ENCODE data around the gene SPPL2B. TPM values are rescaled to one million over a fixed set of nuclear protein-coding genes. Genes with fewer than 3 reads are reported as not detected.

SPPL2B gene
- polyA plus RNA-seq, 3 donors: 5.7 to 64.9 (median 8.7) TPM

DNA sequence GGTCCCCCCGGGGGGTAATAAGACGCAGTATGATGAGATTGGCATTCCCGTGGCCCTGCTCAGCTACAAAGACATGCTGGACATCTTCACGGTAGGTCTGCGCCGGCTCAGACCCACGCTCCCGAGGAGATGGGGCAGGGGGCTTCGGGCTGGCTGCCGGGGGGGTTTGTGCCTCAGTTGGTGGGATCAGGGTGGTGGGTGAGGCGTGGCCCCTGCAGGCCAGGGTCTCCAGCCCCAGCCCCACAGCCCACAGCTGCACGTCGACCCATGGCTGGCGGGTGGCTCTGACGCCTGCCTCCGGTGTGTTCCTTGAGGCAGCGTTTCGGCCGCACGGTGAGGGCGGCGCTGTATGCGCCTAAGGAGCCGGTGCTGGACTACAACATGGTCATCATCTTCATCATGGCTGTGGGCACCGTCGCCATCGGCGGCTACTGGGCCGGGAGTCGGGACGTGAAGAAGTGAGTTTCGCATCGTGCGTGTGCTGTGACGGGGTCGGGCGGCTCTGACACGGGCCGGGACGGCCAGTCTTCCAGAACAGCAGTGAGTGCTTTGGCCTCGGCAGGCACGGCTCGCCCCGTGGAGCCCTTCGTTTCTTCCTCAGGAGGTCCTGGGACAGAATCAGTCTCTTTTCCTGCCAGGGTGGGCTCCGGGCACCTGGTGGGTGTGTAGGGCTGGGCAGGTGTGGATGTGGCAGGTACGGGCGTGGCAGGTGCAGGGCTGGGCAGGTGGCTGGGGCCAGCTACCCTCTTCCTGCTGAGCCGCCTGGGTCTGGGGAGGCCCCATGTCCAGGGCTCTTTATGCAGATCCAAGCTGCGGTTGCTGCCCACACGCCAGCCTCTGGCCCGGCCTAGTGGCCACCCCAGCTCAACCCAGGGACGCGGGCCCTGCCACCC lies 10.5 kb downstream of the SPPL2B start:
- H3K27ac ChIP-seq (ENCODE audit: low read depth in 1 of 2, low read length in 2 of 2): no peak overlapping the region
- no peak for DNase-seq
- H3K4me1 Mint-ChIP-seq: no peaks in the 10 kb centered on the region
- H3K9me3 Mint-ChIP-seq: peaks cover 0 to 6% (median 3%) of the 10 kb centered on the region in 7 donors
- H3K4me2 ChIP-seq (replicated peaks; ENCODE audit: extremely low read depth, low read length, poor library complexity, severe bottlenecking): no peak overlapping the region
- no peaks in the 10 kb centered on the region for H3K27me3 ChIP-seq (ENCODE audit: control insufficient read depth in 2 of 2, insufficient read depth in 2 of 2, low read length in 2 of 2)
- H3K9me3 ChIP-seq (replicated peaks in 1 of 2; ENCODE audit: control insufficient read depth in 1 of 2, insufficient read depth in 1 of 2, low read length in 2 of 2): peaks cover 0 to 7% of the 10 kb centered on the region in 2 donors
- peaks cover 28% of the 10 kb centered on the region for H4K20me1 ChIP-seq (ENCODE audit: insufficient read depth, low read length)
- H3K4me3 Mint-ChIP-seq: no peak overlapping the region
- H3K36me3 ChIP-seq (replicated peaks in 1 of 2; ENCODE audit: control insufficient read depth in 1 of 2, insufficient read depth in 2 of 2, low read length in 2 of 2): peaks cover 10 to 14% of the 10 kb centered on the region in 2 donors
- H3K27ac Mint-ChIP-seq: peak overlapping the region in 1 of 7 donors; percentile 35
- peaks cover 15% of the 10 kb centered on the region for H3K79me2 ChIP-seq (ENCODE audit: insufficient read depth, low read length)
- no peaks in the 10 kb centered on the region for H3K27me3 Mint-ChIP-seq (ENCODE audit: low read depth in 3 of 3)
- no peak overlapping the region for H2AFZ ChIP-seq (ENCODE audit: insufficient read depth, low read depth, low read length, poor library complexity, severe bottlenecking)
- no peak overlapping the region for H3K4me3 ChIP-seq (replicated peaks in 1 of 3; ENCODE audit: low read depth in 2 of 3, low read length in 3 of 3)
- 98% methylated on average over 50 of the region's 54 CpGs for WGBS (ENCODE audit: insufficient coverage)
- H3K36me3 Mint-ChIP-seq: peaks cover 14 to 44% of the 10 kb centered on the region in 2 donors
- intact Hi-C loops (cut with micrococcal nuclease): no loop called here
- TF ChIP-seq, protein P1, sequence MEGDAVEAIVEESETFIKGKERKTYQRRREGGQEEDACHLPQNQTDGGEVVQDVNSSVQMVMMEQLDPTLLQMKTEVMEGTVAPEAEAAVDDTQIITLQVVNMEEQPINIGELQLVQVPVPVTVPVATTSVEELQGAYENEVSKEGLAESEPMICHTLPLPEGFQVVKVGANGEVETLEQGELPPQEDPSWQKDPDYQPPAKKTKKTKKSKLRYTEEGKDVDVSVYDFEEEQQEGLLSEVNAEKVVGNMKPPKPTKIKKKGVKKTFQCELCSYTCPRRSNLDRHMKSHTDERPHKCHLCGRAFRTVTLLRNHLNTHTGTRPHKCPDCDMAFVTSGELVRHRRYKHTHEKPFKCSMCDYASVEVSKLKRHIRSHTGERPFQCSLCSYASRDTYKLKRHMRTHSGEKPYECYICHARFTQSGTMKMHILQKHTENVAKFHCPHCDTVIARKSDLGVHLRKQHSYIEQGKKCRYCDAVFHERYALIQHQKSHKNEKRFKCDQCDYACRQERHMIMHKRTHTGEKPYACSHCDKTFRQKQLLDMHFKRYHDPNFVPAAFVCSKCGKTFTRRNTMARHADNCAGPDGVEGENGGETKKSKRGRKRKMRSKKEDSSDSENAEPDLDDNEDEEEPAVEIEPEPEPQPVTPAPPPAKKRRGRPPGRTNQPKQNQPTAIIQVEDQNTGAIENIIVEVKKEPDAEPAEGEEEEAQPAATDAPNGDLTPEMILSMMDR (IDR thresholded peaks at IDR 0.05): no peak
- no peak overlapping the region for H3K9ac ChIP-seq (ENCODE audit: insufficient read depth, low read length, poor library complexity, severe bottlenecking)
- peaks cover 0 to under 1% of the 10 kb centered on the region in 2 donors for H3K4me1 ChIP-seq (ENCODE audit: control insufficient read depth in 1 of 2, insufficient read depth in 2 of 2, low read length in 2 of 2)

DNA sequence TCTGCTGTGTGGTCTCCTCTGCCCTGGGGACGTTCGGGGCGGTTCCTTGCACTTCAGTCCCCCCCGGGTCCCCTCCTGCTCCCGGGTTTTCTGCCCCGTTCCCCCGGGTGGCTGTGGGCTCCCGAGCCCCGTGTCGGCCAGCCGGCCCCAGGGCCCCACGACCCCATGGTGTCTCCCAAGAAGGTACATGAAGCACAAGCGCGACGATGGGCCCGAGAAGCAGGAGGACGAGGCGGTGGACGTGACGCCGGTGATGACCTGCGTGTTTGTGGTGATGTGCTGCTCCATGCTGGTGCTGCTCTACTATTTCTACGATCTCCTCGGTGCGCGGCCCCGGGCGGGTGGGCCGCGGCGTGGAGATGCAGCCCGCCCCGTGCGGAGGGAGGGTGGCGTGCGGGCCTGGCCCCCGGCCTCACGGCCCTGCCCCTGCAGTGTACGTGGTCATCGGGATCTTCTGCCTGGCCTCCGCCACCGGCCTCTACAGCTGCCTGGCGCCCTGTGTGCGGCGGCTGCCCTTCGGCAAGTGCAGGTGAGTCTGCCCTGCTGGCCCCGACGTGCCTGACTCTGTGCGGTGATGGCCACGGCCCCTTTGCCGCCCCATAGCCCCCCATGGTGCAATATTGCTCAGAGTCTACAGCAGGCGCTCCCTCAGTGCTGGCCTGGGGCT lies 11.3 kb downstream of the SPPL2B start:
- Histone ChIP-seq H3K27ac (ENCODE audit: low read depth in 1 of 2, low read length in 2 of 2) (no peak overlapping the region), H3K9ac (ENCODE audit: insufficient read depth, low read length, poor library complexity, severe bottlenecking) (no peak overlapping the region), H3K27me3 (ENCODE audit: control insufficient read depth in 2 of 2, insufficient read depth in 2 of 2, low read length in 2 of 2) (no peaks in the 10 kb centered on the region), H3K4me3 (replicated peaks in 1 of 3; ENCODE audit: low read depth in 2 of 3, low read length in 3 of 3) (no peak overlapping the region), H3K36me3 (replicated peaks in 1 of 2; ENCODE audit: control insufficient read depth in 1 of 2, insufficient read depth in 2 of 2, low read length in 2 of 2) (peaks cover 12 to 20% of the 10 kb centered on the region in 2 donors), H3K9me3 (replicated peaks in 1 of 2; ENCODE audit: control insufficient read depth in 1 of 2, insufficient read depth in 1 of 2, low read length in 2 of 2) (peaks cover 0 to 7% of the 10 kb centered on the region in 2 donors), H3K4me2 (replicated peaks; ENCODE audit: extremely low read depth, low read length, poor library complexity, severe bottlenecking) (no peak overlapping the region), H3K79me2 (ENCODE audit: insufficient read depth, low read length) (peaks cover 7% of the 10 kb centered on the region), H2AFZ (ENCODE audit: insufficient read depth, low read depth, low read length, poor library complexity, severe bottlenecking) (no peak overlapping the region), H4K20me1 (ENCODE audit: insufficient read depth, low read length) (peaks cover 20% of the 10 kb centered on the region), H3K4me1 (ENCODE audit: control insufficient read depth in 1 of 2, insufficient read depth in 2 of 2, low read length in 2 of 2) (no peaks in the 10 kb centered on the region)
- peaks cover 0 to 6% (median 3%) of the 10 kb centered on the region in 7 donors for H3K9me3 Mint-ChIP-seq
- H3K27me3 Mint-ChIP-seq (ENCODE audit: low read depth in 3 of 3): no peaks in the 10 kb centered on the region
- TF ChIP-seq, protein P1 (IDR thresholded peaks at IDR 0.05): no peak
- H3K4me1 Mint-ChIP-seq: no peaks in the 10 kb centered on the region
- no peak overlapping the region for H3K27ac Mint-ChIP-seq
- no peak for DNase-seq
- WGBS (ENCODE audit: insufficient coverage): 97% methylated on average over 48 of the region's 52 CpGs
- H3K36me3 Mint-ChIP-seq: peaks cover 14 to 41% of the 10 kb centered on the region in 2 donors
- intact Hi-C loops (cut with micrococcal nuclease): no loop called here
- no peak overlapping the region for H3K4me3 Mint-ChIP-seq

Data from CD14-positive monocyte (primary cell).